ENCODE measurements around the gene GABRR2. TPM values are rescaled to one million over a fixed set of nuclear protein-coding genes. Genes with fewer than 3 reads are reported as not detected.

The GABRR2 gene
- total RNA-seq, 1 donor from 2014 or later, result 1.8 TPM

DNA sequence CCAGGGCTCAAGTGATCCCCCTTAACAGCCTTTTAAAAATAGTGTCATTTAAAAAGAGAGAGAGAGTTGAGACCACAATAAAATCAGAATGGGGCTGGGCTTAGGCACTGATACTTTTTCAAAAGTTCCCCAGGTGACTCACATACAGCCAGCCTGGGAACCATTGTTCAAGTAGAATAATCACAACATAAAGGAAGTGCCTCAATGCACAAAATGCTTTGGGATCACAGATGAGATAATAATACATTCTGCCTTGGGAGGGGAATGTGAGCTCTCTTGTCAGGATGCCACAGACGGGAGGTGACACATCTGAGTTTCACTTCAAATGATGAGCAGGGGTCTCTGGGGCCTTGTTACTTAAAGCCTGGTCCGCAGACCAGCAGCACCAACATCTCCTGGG is 63.9 kb downstream of the GABRR2 start:
- peaks cover 7% of the 10 kb centered on the region for H3K27me3 Mint-ChIP-seq
- intact Hi-C loops (cut with micrococcal nuclease), result no loop called here
- no peak overlapping the region for H3K27ac Mint-ChIP-seq
- no peak for DNase-seq
- H3K36me3 Mint-ChIP-seq (ENCODE audit: low read depth), result no peaks in the 10 kb centered on the region
- H3K4me1 Mint-ChIP-seq, result no peaks in the 10 kb centered on the region
- POLR2A ChIA-PET, result no interaction called here
- ATAC-seq (ENCODE audit: low read depth), result no peak
- no peak overlapping the region for H3K4me3 Mint-ChIP-seq
- CTCF ChIA-PET, result no interaction called here
- TF ChIP-seq, protein P1, sequence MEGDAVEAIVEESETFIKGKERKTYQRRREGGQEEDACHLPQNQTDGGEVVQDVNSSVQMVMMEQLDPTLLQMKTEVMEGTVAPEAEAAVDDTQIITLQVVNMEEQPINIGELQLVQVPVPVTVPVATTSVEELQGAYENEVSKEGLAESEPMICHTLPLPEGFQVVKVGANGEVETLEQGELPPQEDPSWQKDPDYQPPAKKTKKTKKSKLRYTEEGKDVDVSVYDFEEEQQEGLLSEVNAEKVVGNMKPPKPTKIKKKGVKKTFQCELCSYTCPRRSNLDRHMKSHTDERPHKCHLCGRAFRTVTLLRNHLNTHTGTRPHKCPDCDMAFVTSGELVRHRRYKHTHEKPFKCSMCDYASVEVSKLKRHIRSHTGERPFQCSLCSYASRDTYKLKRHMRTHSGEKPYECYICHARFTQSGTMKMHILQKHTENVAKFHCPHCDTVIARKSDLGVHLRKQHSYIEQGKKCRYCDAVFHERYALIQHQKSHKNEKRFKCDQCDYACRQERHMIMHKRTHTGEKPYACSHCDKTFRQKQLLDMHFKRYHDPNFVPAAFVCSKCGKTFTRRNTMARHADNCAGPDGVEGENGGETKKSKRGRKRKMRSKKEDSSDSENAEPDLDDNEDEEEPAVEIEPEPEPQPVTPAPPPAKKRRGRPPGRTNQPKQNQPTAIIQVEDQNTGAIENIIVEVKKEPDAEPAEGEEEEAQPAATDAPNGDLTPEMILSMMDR (IDR thresholded peaks at IDR 0.05), result no peak
- peaks cover 3% of the 10 kb centered on the region for H3K9me3 Mint-ChIP-seq

- TF ChIP-seq, protein P1 (IDR thresholded peaks at IDR 0.05), result no peak
Measured at GRCh38 chr6:89250239-89250638, 64.9 kb downstream of the GABRR2 start.

DNA sequence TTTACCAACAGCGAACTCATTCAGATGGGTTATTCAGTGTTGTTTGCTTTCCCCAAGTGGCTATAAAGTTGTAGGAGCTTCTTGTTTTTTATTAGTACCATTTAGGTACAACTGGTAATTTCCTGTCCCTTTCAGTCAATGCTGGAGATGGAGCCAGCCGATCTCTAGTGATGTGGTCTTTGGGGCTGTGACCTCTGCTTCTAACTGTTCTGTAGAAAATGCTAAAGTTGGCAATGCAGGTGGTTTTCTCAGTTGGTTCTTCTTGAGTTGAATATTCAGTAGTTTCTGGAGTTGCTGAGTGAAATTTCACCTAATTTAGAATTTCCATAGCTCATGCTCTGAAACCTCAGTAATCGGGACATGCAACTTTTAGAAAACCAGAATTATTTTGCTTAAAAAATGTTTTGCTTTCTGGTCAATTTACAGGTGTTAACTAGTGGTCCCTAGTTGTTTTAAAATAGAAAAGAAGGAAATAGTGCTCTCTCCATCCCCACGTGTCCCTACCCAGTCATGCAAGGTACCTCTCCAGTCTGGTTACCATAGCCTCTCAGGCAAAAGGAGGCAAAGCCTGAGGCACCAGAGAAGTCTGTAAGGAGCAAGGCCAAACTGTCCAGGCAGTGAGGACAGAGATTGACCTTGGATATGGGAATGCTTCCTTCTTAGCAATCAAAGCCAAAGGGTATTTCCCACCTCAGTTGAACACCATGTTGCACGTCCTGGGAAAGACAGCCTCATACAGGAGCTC is 70.7 kb downstream of the GABRR2 start:
- H3K4me1 Mint-ChIP-seq, result peaks cover 9% of the 10 kb centered on the region
- peaks cover 9% of the 10 kb centered on the region for H3K27me3 Mint-ChIP-seq
- no peaks in the 10 kb centered on the region for H3K36me3 Mint-ChIP-seq (ENCODE audit: low read depth)
- intact Hi-C loops (cut with micrococcal nuclease), result no loop called here
- ChIA-PET POLR2A (no interaction called here), CTCF (interaction anchor here (2.3 kb wide), 1 partner anchor 261 kb away, joined by 19 read pairs; no protein-coding TSS in a partner anchor)
- ATAC-seq (ENCODE audit: low read depth) (no peak), DNase-seq (no peak)
- H3K4me3 Mint-ChIP-seq, result no peak overlapping the region
- no peak overlapping the region for H3K27ac Mint-ChIP-seq
- TF ChIP-seq, protein P1 (IDR thresholded peaks at IDR 0.05), result no peak
- peaks cover 3% of the 10 kb centered on the region for H3K9me3 Mint-ChIP-seq

More at GRCh38 chr6:89250239-89250638, 64.9 kb downstream of the GABRR2 start:
- POLR2A ChIA-PET, result interaction anchor here (0.6 kb wide), 2 partner anchors 18 to 110 kb away, joined by 6 to 14 read pairs; no protein-coding TSS in a partner anchor
- Mint-ChIP-seq H3K4me1 (no peaks in the 10 kb centered on the region), H3K9me3 (peaks cover 3% of the 10 kb centered on the region), H3K27me3 (peaks cover 7% of the 10 kb centered on the region), H3K27ac (no peak overlapping the region), H3K4me3 (no peak overlapping the region), H3K36me3 (ENCODE audit: low read depth) (no peaks in the 10 kb centered on the region)
- CTCF ChIA-PET, result no interaction called here
- intact Hi-C loops (cut with micrococcal nuclease), result no loop called here
- DNase-seq (no peak), ATAC-seq (ENCODE audit: low read depth) (no peak)

DNA sequence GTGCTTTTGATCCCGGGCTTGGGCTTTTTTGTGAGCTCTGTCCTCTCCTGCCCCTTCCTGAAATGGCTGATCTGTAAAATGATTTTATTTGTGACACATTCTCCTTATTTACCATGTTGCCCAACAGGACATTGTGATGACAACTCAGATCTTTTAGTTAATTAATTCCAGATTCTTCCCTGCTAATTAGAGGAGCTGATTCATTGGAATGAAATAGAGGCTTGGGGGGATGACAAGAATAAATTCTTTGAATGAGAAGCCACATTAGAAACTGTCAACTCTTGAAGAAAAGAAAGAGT is 71.8 kb downstream of the GABRR2 start:
- POLR2A ChIA-PET, result no interaction called here
- Mint-ChIP-seq H3K27me3 (peaks cover 11% of the 10 kb centered on the region), H3K27ac (no peak overlapping the region), H3K9me3 (peaks cover 3% of the 10 kb centered on the region), H3K4me1 (peaks cover 13% of the 10 kb centered on the region), H3K36me3 (ENCODE audit: low read depth) (no peaks in the 10 kb centered on the region), H3K4me3 (no peak overlapping the region)
- CTCF ChIA-PET, result interaction anchor here (1.2 to 2.3 kb wide), 2 partner anchors 12 to 260 kb away, joined by 3 to 19 read pairs; no protein-coding TSS in a partner anchor
- intact Hi-C loops (cut with micrococcal nuclease), result loop anchor here (2.0 kb wide), 1 partner anchor 164 kb away; no protein-coding TSS in a partner anchor
- ATAC-seq (ENCODE audit: low read depth), result no peak
- DNase-seq, result no peak
- TF ChIP-seq, protein P1 (IDR thresholded peaks at IDR 0.05), result no peak

DNA sequence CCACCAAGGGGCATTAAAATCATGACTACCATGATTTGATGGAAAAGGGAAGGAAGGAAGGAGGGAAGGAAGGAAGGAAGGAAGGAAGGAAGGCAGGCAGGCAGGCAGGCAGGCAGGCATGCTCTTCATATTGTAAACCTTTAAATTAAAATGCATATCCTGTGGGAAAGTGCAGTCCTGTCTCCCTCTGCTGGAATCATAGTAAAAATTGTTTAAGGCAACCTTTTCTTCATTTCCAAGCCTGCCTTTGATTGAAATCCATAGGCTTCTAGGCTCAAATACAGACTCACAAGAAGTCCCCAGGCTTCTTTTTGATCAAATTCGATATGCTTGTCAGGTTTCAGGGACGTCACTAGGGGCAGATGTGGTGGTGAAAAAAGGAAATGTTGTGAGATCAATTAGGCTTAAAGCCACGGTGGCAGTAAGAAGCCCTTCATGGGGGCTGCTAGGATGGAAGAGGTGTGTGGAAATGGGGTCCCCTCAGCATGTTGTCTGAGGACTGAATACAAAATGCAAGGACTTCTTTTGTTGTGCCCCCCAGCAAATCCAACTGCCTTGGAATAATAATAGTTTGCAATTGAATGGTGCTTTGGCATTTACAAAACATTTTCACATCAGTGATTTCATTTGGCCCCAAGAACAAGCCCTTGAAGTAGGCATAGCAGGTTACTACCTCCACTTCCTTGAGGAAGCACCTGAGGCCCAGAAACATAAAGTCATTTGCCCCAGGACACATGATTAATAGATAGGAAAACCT is 72.3 kb downstream of the GABRR2 start:
- CTCF ChIA-PET, result interaction anchor here (1.2 to 2.3 kb wide), 3 partner anchors 12 to 260 kb away, joined by 3 to 25 read pairs (median 19); no protein-coding TSS in a partner anchor
- Mint-ChIP-seq H3K27ac (no peak overlapping the region), H3K9me3 (peaks cover 3% of the 10 kb centered on the region), H3K27me3 (peaks cover 13% of the 10 kb centered on the region), H3K4me1 (peaks cover 13% of the 10 kb centered on the region), H3K36me3 (ENCODE audit: low read depth) (no peaks in the 10 kb centered on the region), H3K4me3 (no peak overlapping the region)
- DNase-seq (no peak), ATAC-seq (ENCODE audit: low read depth) (no peak)
- intact Hi-C loops (cut with micrococcal nuclease), result loop anchor here (1.0 to 2.0 kb wide), 3 partner anchors 120 to 260 kb away; no protein-coding TSS in a partner anchor
- POLR2A ChIA-PET, result no interaction called here
- TF ChIP-seq, protein P1 (IDR thresholded peaks at IDR 0.05), result no peak
